WI38 (cell line): Measurements from ENCODE around the gene ACE.

Source experiments
- H3K4me3 ChIP-seq: 2 replicates; pipeline ENCODE4 v1.5.1; 2011; ENCODE audit warnings: low read depth, mild to moderate bottlenecking, control low read depth, low read length
- CTCF ChIP-seq: IDR thresholded peaks from 2 replicates; pipeline ENCODE4 v1.5.1; 2012; ENCODE audit warnings: low read depth, mild to moderate bottlenecking, control low read depth, low read length

The ACE gene

GRCh38 chr17:63476854-63477479 lies at the start of gene ACE:
Gene ACE, plus strand, starts transcription at chr17:63477061. Its CDS starts 34 bp downstream, at chr17:63477095.
- peak within 1 kb of the TSS; percentile 52 for H3K4me3 ChIP-seq
- no peak for TF ChIP-seq CTCF

GRCh38 chr17:63429766-63430165 lies 47.1 kb upstream of the ACE start:
- no peak for TF ChIP-seq CTCF
- no peak overlapping the region for H3K4me3 ChIP-seq

- H3K4me3 ChIP-seq: no peak overlapping the region
- TF ChIP-seq CTCF: no peak
Measured at GRCh38 chr17:63430223-63430622, 46.6 kb upstream of the ACE start.

- TF ChIP-seq CTCF: no peak
- no peak overlapping the region for H3K4me3 ChIP-seq
Measured at GRCh38 chr17:63431618-63431938, 45.3 kb upstream of the ACE start.

GRCh38 chr17:63431939-63432804 lies 44.7 kb upstream of the ACE start:
- TF ChIP-seq CTCF: no peak
- H3K4me3 ChIP-seq: no peak overlapping the region

GRCh38 chr17:63433746-63434591 lies 42.9 kb upstream of the ACE start:
- TF ChIP-seq CTCF: no peak
- no peak overlapping the region for H3K4me3 ChIP-seq
